Measurements from ENCODE around the gene EHMT1.
A peak's percentile ranks its signal among the peaks of the same experiment; 100 is the strongest.

EHMT1 gene

DNA sequence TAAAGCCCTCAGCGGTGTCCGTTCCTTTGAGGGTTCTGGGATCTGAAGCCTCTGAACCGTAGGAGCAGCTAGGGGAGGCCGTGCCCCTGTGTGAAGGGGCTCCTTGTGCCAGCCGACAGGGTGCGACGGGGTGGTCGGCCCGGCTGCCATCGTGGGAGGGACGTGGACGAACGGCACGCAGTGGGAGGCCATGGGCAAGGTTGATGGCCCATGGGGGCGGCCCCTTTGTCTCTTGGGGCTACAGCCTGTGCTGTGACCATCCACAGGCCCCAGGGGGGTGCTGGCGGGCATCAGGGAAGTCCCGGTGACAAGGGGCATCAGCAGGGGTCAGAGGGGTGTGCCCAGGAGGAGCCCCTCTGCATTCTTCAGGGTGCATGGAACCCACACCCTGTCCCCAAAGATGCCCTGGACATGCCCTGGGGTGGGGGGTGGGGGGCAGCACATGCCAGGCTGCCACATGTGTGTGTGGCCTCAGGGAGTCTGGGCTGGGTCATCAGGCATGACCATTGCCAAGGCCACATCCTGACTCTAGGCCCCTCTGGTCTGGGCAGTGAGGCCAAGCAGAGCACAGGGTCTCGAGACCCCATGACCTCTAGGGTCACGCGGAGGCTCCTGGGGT, 209.2 kb downstream of the EHMT1 start:
- TF ChIP-seq FOXP2 (optimal IDR thresholded peaks at IDR 0.05; ENCODE audit: borderline replicate concordance, extremely low read depth, extremely low read length, insufficient read depth) (no peak), TAF1 (IDR thresholded peaks at IDR 0.05; ENCODE audit: borderline replicate concordance, insufficient read depth, low read length) (no peak), SIN3A (IDR thresholded peaks at IDR 0.05; ENCODE audit: borderline replicate concordance, insufficient read depth, low read length) (no peak), POLR2AphosphoS5 (IDR thresholded peaks at IDR 0.05; ENCODE audit: low read depth, low read length) (no peak)
- TF ChIP-seq, protein P1, sequence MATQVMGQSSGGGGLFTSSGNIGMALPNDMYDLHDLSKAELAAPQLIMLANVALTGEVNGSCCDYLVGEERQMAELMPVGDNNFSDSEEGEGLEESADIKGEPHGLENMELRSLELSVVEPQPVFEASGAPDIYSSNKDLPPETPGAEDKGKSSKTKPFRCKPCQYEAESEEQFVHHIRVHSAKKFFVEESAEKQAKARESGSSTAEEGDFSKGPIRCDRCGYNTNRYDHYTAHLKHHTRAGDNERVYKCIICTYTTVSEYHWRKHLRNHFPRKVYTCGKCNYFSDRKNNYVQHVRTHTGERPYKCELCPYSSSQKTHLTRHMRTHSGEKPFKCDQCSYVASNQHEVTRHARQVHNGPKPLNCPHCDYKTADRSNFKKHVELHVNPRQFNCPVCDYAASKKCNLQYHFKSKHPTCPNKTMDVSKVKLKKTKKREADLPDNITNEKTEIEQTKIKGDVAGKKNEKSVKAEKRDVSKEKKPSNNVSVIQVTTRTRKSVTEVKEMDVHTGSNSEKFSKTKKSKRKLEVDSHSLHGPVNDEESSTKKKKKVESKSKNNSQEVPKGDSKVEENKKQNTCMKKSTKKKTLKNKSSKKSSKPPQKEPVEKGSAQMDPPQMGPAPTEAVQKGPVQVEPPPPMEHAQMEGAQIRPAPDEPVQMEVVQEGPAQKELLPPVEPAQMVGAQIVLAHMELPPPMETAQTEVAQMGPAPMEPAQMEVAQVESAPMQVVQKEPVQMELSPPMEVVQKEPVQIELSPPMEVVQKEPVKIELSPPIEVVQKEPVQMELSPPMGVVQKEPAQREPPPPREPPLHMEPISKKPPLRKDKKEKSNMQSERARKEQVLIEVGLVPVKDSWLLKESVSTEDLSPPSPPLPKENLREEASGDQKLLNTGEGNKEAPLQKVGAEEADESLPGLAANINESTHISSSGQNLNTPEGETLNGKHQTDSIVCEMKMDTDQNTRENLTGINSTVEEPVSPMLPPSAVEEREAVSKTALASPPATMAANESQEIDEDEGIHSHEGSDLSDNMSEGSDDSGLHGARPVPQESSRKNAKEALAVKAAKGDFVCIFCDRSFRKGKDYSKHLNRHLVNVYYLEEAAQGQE (IDR thresholded peaks at IDR 0.05; ENCODE audit: insufficient read depth in 1 of 2, low read depth in 2 of 2, low read length in 2 of 2), result no peak

DNA sequence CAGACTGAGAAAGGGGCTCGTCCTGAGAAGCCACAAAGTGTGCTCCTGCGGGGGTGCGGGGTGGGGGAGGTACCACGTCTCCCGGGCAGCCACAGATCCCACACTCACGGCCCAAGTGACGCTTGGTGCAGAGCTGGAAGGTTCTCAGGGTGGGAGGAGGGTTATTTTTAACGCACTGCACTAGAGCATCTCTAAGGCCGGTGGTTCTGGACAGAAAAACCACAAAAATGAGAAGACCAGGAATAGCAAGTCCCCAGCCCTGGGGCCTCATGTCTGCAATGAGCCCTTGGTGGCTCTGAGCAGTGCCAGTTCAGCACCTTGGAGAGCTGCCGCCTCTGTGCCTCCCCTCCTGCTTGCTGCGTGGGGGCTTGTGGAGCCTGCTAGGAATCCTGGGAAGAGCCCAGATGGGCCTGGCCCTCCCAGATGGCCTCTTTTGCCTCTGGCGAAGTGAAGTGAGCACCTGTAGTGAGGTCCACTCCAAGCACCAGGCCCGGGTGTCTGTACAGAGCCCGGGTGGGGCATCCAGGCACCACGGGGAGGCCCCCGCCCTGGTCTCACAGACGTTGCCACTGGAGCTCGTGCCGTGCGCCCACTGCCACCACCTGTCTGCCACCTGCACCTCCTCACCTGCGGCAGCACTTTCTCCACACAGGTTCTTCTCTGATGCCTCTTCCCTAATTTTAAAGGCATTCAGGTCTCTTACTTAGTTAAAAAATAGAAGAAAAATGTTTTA, 209.9 kb downstream of the EHMT1 start:
- TF ChIP-seq POLR2AphosphoS5 (IDR thresholded peaks at IDR 0.05; ENCODE audit: low read depth, low read length) (no peak), FOXP2 (optimal IDR thresholded peaks at IDR 0.05; ENCODE audit: borderline replicate concordance, extremely low read depth, extremely low read length, insufficient read depth) (no peak), SIN3A (IDR thresholded peaks at IDR 0.05; ENCODE audit: borderline replicate concordance, insufficient read depth, low read length) (no peak), TAF1 (IDR thresholded peaks at IDR 0.05; ENCODE audit: borderline replicate concordance, insufficient read depth, low read length) (no peak)
- TF ChIP-seq, protein P1 (IDR thresholded peaks at IDR 0.05; ENCODE audit: insufficient read depth in 1 of 2, low read depth in 2 of 2, low read length in 2 of 2), result peak; percentile 89 to 95

DNA sequence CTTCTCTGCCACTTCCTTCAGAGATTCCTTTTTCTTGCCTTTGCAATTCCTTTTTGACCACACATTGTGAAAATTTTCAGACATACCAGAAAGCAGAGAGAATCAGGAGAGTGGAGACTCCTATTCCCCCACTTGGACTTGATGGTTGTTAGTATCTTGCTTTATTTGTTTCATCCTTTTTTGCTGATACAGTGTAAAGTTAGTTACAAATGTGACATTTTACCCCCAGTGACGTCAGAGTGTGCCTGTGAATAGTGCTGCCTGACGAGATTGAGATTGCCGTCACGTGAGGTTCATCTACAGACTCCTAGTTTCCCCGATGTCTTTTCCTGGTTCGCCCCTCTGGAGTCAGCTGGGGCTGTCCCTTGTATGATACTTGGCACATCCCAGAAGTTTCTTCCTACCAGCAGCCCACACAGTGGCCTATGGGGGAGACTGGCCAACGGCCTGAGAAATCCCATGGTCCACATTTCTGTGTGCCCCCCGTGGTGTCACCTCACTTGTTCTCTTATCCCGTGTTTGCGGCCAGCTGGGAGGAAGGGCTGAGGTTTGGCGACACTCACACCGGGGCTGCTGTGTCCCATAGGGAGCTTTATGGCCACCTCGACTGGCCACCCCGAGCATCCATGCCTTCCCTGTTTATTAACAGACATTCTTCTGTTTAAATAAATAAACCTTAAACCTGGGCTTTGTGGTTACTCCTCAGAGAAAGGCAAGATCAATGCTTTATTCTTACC, 210.6 kb downstream of the EHMT1 start:
- no peak for TF ChIP-seq SIN3A (IDR thresholded peaks at IDR 0.05; ENCODE audit: borderline replicate concordance, insufficient read depth, low read length)
- TF ChIP-seq, protein P1 (IDR thresholded peaks at IDR 0.05; ENCODE audit: insufficient read depth in 1 of 2, low read depth in 2 of 2, low read length in 2 of 2), result no peak
- TF ChIP-seq TAF1 (IDR thresholded peaks at IDR 0.05; ENCODE audit: borderline replicate concordance, insufficient read depth, low read length), result no peak
- no peak for TF ChIP-seq FOXP2 (optimal IDR thresholded peaks at IDR 0.05; ENCODE audit: borderline replicate concordance, extremely low read depth, extremely low read length, insufficient read depth)
- no peak for TF ChIP-seq POLR2AphosphoS5 (IDR thresholded peaks at IDR 0.05; ENCODE audit: low read depth, low read length)

DNA sequence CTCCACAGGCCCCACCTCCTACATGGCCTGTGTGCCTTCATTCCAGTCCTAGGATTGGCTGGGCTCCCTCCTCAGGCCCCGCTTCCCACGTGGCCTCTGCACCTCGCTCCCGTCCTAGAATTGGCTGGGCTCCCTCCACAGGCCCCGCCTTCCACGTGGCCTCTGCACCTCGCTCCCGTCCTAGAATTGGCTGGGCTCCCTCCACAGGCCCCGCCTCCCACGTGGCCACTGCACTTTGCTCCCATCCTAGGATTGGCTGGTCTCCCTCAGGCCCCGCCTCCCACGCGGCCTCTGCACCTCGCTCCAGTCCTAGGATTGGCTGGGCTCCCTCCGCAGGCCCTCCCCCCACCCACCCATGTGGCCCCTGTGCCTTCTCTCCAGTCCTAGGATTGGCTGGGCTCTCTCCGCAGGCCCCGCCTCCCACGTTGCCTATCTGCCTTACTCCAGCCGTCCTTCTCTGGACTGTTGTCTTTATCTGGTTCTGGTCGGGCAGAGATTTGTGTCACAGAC, 213.4 kb downstream of the EHMT1 start:
- TF ChIP-seq SIN3A (IDR thresholded peaks at IDR 0.05; ENCODE audit: borderline replicate concordance, insufficient read depth, low read length), result no peak

DNA sequence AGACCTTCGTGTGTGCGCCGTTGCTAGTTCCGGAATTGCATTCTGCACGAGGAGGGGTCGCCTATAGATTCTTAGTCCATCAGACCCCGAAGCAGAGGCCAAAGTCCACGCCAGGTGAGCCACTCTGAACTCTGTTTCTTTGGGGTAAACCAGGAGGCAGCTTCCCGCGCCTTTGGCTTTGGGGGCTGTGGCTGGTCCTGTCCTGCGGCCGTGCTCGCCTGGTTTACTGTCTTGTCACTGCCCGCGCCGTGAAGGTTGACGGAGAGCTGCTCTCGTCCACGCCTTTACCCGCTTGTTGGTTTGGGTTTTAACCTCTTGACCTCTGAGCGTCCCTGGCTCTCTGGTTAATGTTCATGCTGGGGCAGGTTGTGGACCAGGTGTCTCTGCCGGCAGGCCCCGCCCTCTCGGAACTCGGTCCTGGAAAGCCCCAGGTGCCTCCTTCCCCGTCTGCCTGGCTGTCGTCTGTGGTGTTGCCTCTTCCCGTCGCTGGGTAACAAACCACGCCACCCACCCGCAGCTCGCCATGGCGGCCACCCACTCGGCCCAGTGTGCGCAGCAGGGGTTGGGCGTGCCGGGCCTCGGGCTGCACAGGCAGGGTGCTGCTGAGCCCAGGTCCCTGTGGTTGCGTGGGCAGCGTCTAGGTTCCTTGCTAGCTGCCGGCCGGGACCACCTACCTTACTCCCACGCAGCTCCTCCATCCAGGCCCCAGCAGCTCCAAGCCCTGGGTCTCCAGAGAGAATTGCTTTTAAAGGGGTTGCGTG, 214.2 kb downstream of the EHMT1 start:
- TF ChIP-seq, protein P1 (IDR thresholded peaks at IDR 0.05; ENCODE audit: insufficient read depth in 1 of 2, low read depth in 2 of 2, low read length in 2 of 2), result no peak
- TF ChIP-seq SIN3A (IDR thresholded peaks at IDR 0.05; ENCODE audit: borderline replicate concordance, insufficient read depth, low read length) (no peak), POLR2AphosphoS5 (IDR thresholded peaks at IDR 0.05; ENCODE audit: low read depth, low read length) (no peak), FOXP2 (optimal IDR thresholded peaks at IDR 0.05; ENCODE audit: borderline replicate concordance, extremely low read depth, extremely low read length, insufficient read depth) (no peak), TAF1 (IDR thresholded peaks at IDR 0.05; ENCODE audit: borderline replicate concordance, insufficient read depth, low read length) (no peak)
